GM12878 (cell line): ENCODE results near the gene PDE7B. TPM values are rescaled to one million over a fixed set of nuclear protein-coding genes. Genes with fewer than 3 reads are reported as not detected.

Experiments
- ATAC-seq: fragments of 200-7000 bp; cut with Tn5 transposase; 3 replicates; pipeline ENCODE4 v1.9.1; 2020; ENCODE audit warnings: mild to moderate bottlenecking, moderate library complexity
- BruUV-seq: library from RNA; stranded (reverse); fragments of 400-500 nt; replicated peaks from 2 replicates; lab custom pipeline; 2021; lab: Mats Ljungman, UMichigan
- CTCF ChIA-PET: fragments of 300-600 bp; sonication (Branson Sonifier 250); formaldehyde crosslinking; extraction: SDS; loops from one replicate; lab custom pipeline; 2021; ENCODE audit warnings: inconsistent platforms; lab: Yijun Ruan, JAX
- POLR2A ChIA-PET: fragments of 350-600 bp; formaldehyde crosslinking; extraction: SDS; loops from one replicate; lab custom pipeline; 2021; ENCODE audit warnings: inconsistent platforms; lab: Charles Lee
- RAD21 ChIA-PET: fragments of 300-600 bp; sonication (Branson Sonifier 250); formaldehyde crosslinking; loops from one replicate; lab custom pipeline; 2023; ENCODE audit warnings: antibody characterized with exemption; ENCODE audit not compliant: unreplicated experiment; lab: Charles Lee
- SMC1A ChIA-PET: fragments of 300-600 bp; sonication (Branson Sonifier 250); formaldehyde crosslinking; loops from one replicate; lab custom pipeline; 2023; ENCODE audit not compliant: unreplicated experiment, uncharacterized antibody; lab: Charles Lee
- DNase-seq: peaks from one replicate; pipeline ENCODE4 v3.0.0-alpha.2; 2011; ENCODE audit warnings: low read depth, low spot score
- FAIRE-seq: peaks from 3 replicates; lab custom pipeline; 2011; peaks lifted over from hg19 to GRCh38; lab: Jason Lieb, UNC
- H2AFZ ChIP-seq: 2 replicates; pipeline ENCODE4 v1.6.0; 2011; ENCODE audit warnings: low read depth, low read length, control low read depth; ENCODE audit not compliant: control insufficient read depth
- H3K27ac ChIP-seq: 2 replicates; pipeline ENCODE4 v1.5.1; 2011; ENCODE audit warnings: control low read depth; ENCODE audit not compliant: control insufficient read depth, insufficient read depth
- H3K27me3 ChIP-seq, 2 experiments: replicated peaks in 1 of 2; 2 replicates each; pipeline versions ENCODE4 v1.6.0 to v1.6.1; 2011; ENCODE audit warnings: low read length in 1 of 2; ENCODE audit not compliant: control insufficient read depth in 2 of 2, insufficient read depth in 2 of 2
- H3K36me3 ChIP-seq, 2 experiments: 2 replicates each; pipeline ENCODE4 v1.5.1; 2011; ENCODE audit warnings: low read length in 1 of 2; ENCODE audit not compliant: control insufficient read depth in 2 of 2, insufficient read depth in 2 of 2
- H3K4me1 ChIP-seq: 2 replicates; pipeline ENCODE4 v1.6.1; 2011; ENCODE audit warnings: mild to moderate bottlenecking, low read length, moderate library complexity, mixed read lengths; ENCODE audit not compliant: control insufficient read depth, insufficient read depth
- H3K4me2 ChIP-seq: 2 replicates; pipeline ENCODE4 v1.6.0; 2011; ENCODE audit warnings: control low read depth; ENCODE audit not compliant: control insufficient read depth, insufficient read depth
- H3K4me3 ChIP-seq: fragments of 200-600 bp; sonication (generic); 2 replicates; pipeline ENCODE4 v1.5.1; 2016
- H3K79me2 ChIP-seq: 2 replicates; pipeline ENCODE4 v1.6.0; 2011; ENCODE audit warnings: low read length; ENCODE audit not compliant: control insufficient read depth, insufficient read depth
- H3K9ac ChIP-seq: 2 replicates; pipeline ENCODE4 v1.8.0; 2011; ENCODE audit warnings: low read length, control low read depth, mixed read lengths; ENCODE audit not compliant: control insufficient read depth, insufficient read depth
- H3K9me3 ChIP-seq: replicated peaks from 3 replicates; pipeline ENCODE4 v1.5.1; 2011; ENCODE audit warnings: mild to moderate bottlenecking, low read length; ENCODE audit not compliant: control insufficient read depth, insufficient read depth
- H4K20me1 ChIP-seq: 2 replicates; pipeline ENCODE4 v1.6.0; 2011; ENCODE audit not compliant: control insufficient read depth, insufficient read depth
- CBX3 ChIP-seq: fragments of 200-600 bp; sonication (generic); IDR thresholded peaks from 2 replicates; pipeline ENCODE4 v1.6.1; 2016; ENCODE audit warnings: low read depth, borderline replicate concordance
- CHD1 ChIP-seq: IDR thresholded peaks from 2 replicates; pipeline ENCODE4 v1.6.1; 2012; ENCODE audit warnings: low read depth, low read length, improper control_type of control experiment
- EP300 ChIP-seq, 2 experiments: fragments of 150-350 bp in 1 of 2; IDR thresholded peaks; 2 replicates each; pipeline ENCODE4 v1.6.1; 2011 to 2012; ENCODE audit warnings: low read depth in 2 of 2, low read length in 2 of 2, borderline replicate concordance in 1 of 2, improper control_type of control experiment in 1 of 2, inconsistent platforms in 1 of 2; ENCODE audit not compliant: control insufficient read depth in 1 of 2
- KLF5 ChIP-seq: fragments of 450-650 bp; IDR thresholded peaks from 2 replicates; pipeline ENCODE4 v1.6.1; 2014; ENCODE audit warnings: mild to moderate bottlenecking; ENCODE audit not compliant: partially characterized antibody
- NFYA ChIP-seq: IDR thresholded peaks from 2 replicates; pipeline ENCODE4 v1.6.1; 2011; ENCODE audit warnings: low read depth, mild to moderate bottlenecking, low read length, improper control_type of control experiment, borderline replicate concordance
- POLR2AphosphoS5 ChIP-seq: IDR thresholded peaks from 2 replicates; pipeline ENCODE4 v1.6.1; 2011; ENCODE audit warnings: mild to moderate bottlenecking, low read length, inconsistent platforms
- RUNX3 ChIP-seq: IDR thresholded peaks from 2 replicates; pipeline ENCODE4 v1.6.1; 2012; ENCODE audit warnings: low read length, inconsistent platforms
- SMC3 ChIP-seq: IDR thresholded peaks from 2 replicates; pipeline ENCODE4 v1.6.1; 2011; ENCODE audit warnings: low read length, improper control_type of control experiment, borderline replicate concordance
- ZNF217 ChIP-seq: fragments of 450-650 bp; IDR thresholded peaks from 2 replicates; pipeline ENCODE4 v1.6.1; 2017; ENCODE audit warnings: antibody characterized with exemption, mild to moderate bottlenecking
- WGBS: methylation state at CpG from one replicate; pipeline ENCODE4 v1.1.6; 2016; ENCODE audit warnings: low lambda C conversion rate; ENCODE audit not compliant: insufficient replicate concordance, insufficient coverage; ENCODE audit errors: missing lambda C conversion rate; 5-methylcytosine and 5-hydroxymethylcytosine counted together
- in situ Hi-C: fragments of 300-500 bp; cut with MboI; formaldehyde crosslinking; loops from 9 replicates; pipeline ENCODE4 v1.14.3; 2018; ENCODE audit warnings: mixed read lengths
- intact Hi-C: fragments of 100-400 bp; cut with micrococcal nuclease; formaldehyde crosslinking; loops from one replicate; pipeline ENCODE4 v1.14.2; 2022; ENCODE audit not compliant: unreplicated experiment
- polyA plus RNA-seq, 11 experiments: library from polyadenylated mRNA; depleted of rRNA in 4 of 11; unstranded in 6 of 11; stranded (reverse) in 5 of 11; fragments of >200 nt; fragmentation: Nextera tagmentation in 4 of 11; fragmentation: Illumina TruSeq in 1 of 11; extraction: Ambion mirVana in 4 of 11; extraction: Trizol in 1 of 11; gene quantifications; 1 replicate in 1 of 11; 2 replicates in 10 of 11; pipeline versions ENCODE4 v1.2.1 to v1.2.3, GENCODE V29; 2011 to 2016; ENCODE audit warnings: inconsistent platforms in 2 of 11, missing spikeins in 2 of 11, low read depth in 1 of 11
- total RNA-seq, 4 experiments: library from RNA; depleted of rRNA in 3 of 4; stranded (reverse); fragments of >200 nt in 3 of 4; fragmentation: Illumina TruSeq in 1 of 4; extraction: Trizol in 1 of 4; gene quantifications; 2 replicates each; pipeline versions ENCODE4 v1.2.1 to v1.2.3, GENCODE V29; 2013 to 2021

Gene PDE7B
- total and polyA plus RNA-seq, 10 of the 15 experiments (the other 5 are each of a cell fraction or from before 2014, with no cell fraction given) = not detected

- Histone ChIP-seq H3K9me3 (no peaks in the 10 kb centered on the region), H3K27me3 (no peaks in the 10 kb centered on the region; a peak in 1 of 4 replicates), H3K4me2 (no peak overlapping the region), H3K27ac (no peak overlapping the region), H2AFZ (no peak overlapping the region), H3K79me2 (no peaks in the 10 kb centered on the region), H3K4me3 (no peak overlapping the region), H3K9ac (no peak overlapping the region), H3K4me1 (no peaks in the 10 kb centered on the region), H3K36me3 (no peaks in the 10 kb centered on the region), H4K20me1 (no peaks in the 10 kb centered on the region)
- RAD21 ChIA-PET = no interaction called here
- intact Hi-C loops (no loop called here), in situ Hi-C loops (no loop called here)
- TF ChIP-seq CHD1 (no peak), CBX3 (no peak), EP300 (IDR thresholded peaks at IDR 0.05; ENCODE audit: borderline replicate concordance in 1 of 2, control insufficient read depth in 1 of 2, low read depth in 2 of 2, low read length in 2 of 2) (no peak), KLF5 (no peak), ZNF217 (no peak), SMC3 (no peak)
- BruUV-seq = no TSS peak
- ATAC-seq (no peak), DNase-seq (no peak), FAIRE-seq (no peak)
- CTCF ChIA-PET = no interaction called here
- SMC1A ChIA-PET = no interaction called here
- POLR2A ChIA-PET = no interaction called here
- WGBS = 0% methylated on average over 2 of the region's 2 CpGs
Measured at GRCh38 chr6:136178749-136179148, 327.2 kb downstream of the PDE7B start.

GRCh38 chr6:136180704-136181511 is 329.4 kb downstream of the PDE7B start:
- no peaks in the 10 kb centered on the region; a peak in 1 of 4 replicates for H3K27me3 ChIP-seq
- in situ Hi-C loops = no loop called here
- H3K9ac ChIP-seq = no peak overlapping the region
- BruUV-seq = no TSS peak
- POLR2A ChIA-PET = no interaction called here
- no peak overlapping the region for H2AFZ ChIP-seq
- SMC1A ChIA-PET = interaction anchor here (1.2 kb wide), 1 partner anchor 20 kb away, joined by 3 read pairs; no protein-coding TSS in a partner anchor
- intact Hi-C loops = no loop called here
- no peak overlapping the region for H3K4me3 ChIP-seq
- no peak overlapping the region for H3K4me2 ChIP-seq
- H3K4me1 ChIP-seq = no peaks in the 10 kb centered on the region
- FAIRE-seq (no peak), ATAC-seq (no peak), DNase-seq (no peak)
- no peaks in the 10 kb centered on the region for H3K9me3 ChIP-seq
- no peaks in the 10 kb centered on the region for H3K79me2 ChIP-seq
- H4K20me1 ChIP-seq = no peaks in the 10 kb centered on the region
- WGBS = 8% methylated on average over 4 of the region's 4 CpGs
- TF ChIP-seq POLR2AphosphoS5 (no peak), RUNX3 (no peak), NFYA (no peak)
- H3K36me3 ChIP-seq = no peaks in the 10 kb centered on the region
- CTCF ChIA-PET = no interaction called here
- H3K27ac ChIP-seq = no peak overlapping the region
- RAD21 ChIA-PET = no interaction called here
